Suprapubic skin (tissue), 4 donors: Measurements from ENCODE around the gene JDP2. TPM values are rescaled to one million over a fixed set of nuclear protein-coding genes. Genes with fewer than 3 reads are reported as not detected.
A peak's percentile ranks its signal among the peaks of the same experiment; 100 is the strongest.

Experiments used
- DNase-seq, 2 donors: peaks; one replicate each; pipeline ENCODE4 v3.0.0-alpha.2; 2019; ENCODE audit warnings: low spot score in 2 of 2
- H3K27ac ChIP-seq: fragments of 200-600 bp; sonication (generic); one replicate; pipeline ENCODE4 v1.5.1; 2019
- H3K27me3 ChIP-seq: fragments of 200-600 bp; sonication (generic); one replicate; pipeline ENCODE4 v1.5.1; 2019
- H3K36me3 ChIP-seq: fragments of 200-600 bp; sonication (generic); one replicate; pipeline ENCODE4 v1.5.1; 2019
- H3K4me1 ChIP-seq: fragments of 200-600 bp; sonication (generic); one replicate; pipeline ENCODE4 v1.5.1; 2019
- H3K4me3 ChIP-seq: fragments of 200-600 bp; sonication (generic); one replicate; pipeline ENCODE4 v1.5.1; 2019; ENCODE audit warnings: mild to moderate bottlenecking
- H3K9me3 ChIP-seq: fragments of 200-600 bp; sonication (generic); one replicate; pipeline ENCODE4 v1.5.1; 2019
- EP300 ChIP-seq: sonication (generic); formaldehyde crosslinking; IDR thresholded peaks from one replicate; pipeline ENCODE4 v1.6.1; 2017; ENCODE audit warnings: antibody characterized with exemption
- POLR2A ChIP-seq, 2 donors: fragments of 450-650 bp; IDR thresholded peaks; one replicate each; pipeline ENCODE4 v1.6.1; 2017; ENCODE audit warnings: antibody characterized with exemption in 2 of 2, mild to moderate bottlenecking in 2 of 2, moderate library complexity in 2 of 2
- POLR2AphosphoS5 ChIP-seq, 3 donors: sonication (generic); formaldehyde crosslinking; IDR thresholded peaks; one replicate each; pipeline ENCODE4 v1.6.1; 2017; ENCODE audit warnings: antibody characterized with exemption in 3 of 3
- WGBS: methylation state at CpG from one replicate; pipeline ENCODE4 v1.1.5; 2018; 5-methylcytosine and 5-hydroxymethylcytosine counted together
- total RNA-seq, 4 donors: library from RNA; depleted of rRNA; stranded (reverse); fragments of >200 nt; gene quantifications; one replicate each; pipeline ENCODE4 v1.1.0, GENCODE V29; 2016
- TF ChIP-seq, protein P1 (sequence below), 2 donors: fragments of 200-600 bp in 1 of 2; fragments of 450-650 bp in 1 of 2; sonication (generic) in 1 of 2; IDR thresholded peaks; one replicate each; pipeline ENCODE4 v1.5.1; 2016 to 2019; ENCODE audit warnings: antibody characterized with exemption in 2 of 2, mild to moderate bottlenecking in 1 of 2, moderate library complexity in 1 of 2

The JDP2 gene
- total RNA-seq, 4 donors from 2014 or later = 36.0 to 72.7 (median 50.4) TPM

GRCh38 chr14:75518625-75519024 lies 90.8 kb downstream of the JDP2 start:
- Histone ChIP-seq H3K27me3 (peaks cover 7% of the 10 kb centered on the region), H3K4me3 (no peak overlapping the region), H3K4me1 (peaks cover 20% of the 10 kb centered on the region), H3K36me3 (no peaks in the 10 kb centered on the region), H3K27ac (no peak overlapping the region), H3K9me3 (no peaks in the 10 kb centered on the region)
- WGBS = 72% methylated on average over 4 of the region's 4 CpGs
- no peak for TF ChIP-seq POLR2AphosphoS5 (IDR thresholded peaks at IDR 0.05)
- TF ChIP-seq EP300 = no peak
- TF ChIP-seq POLR2A (IDR thresholded peaks at IDR 0.05) = no peak
- TF ChIP-seq, protein P1, sequence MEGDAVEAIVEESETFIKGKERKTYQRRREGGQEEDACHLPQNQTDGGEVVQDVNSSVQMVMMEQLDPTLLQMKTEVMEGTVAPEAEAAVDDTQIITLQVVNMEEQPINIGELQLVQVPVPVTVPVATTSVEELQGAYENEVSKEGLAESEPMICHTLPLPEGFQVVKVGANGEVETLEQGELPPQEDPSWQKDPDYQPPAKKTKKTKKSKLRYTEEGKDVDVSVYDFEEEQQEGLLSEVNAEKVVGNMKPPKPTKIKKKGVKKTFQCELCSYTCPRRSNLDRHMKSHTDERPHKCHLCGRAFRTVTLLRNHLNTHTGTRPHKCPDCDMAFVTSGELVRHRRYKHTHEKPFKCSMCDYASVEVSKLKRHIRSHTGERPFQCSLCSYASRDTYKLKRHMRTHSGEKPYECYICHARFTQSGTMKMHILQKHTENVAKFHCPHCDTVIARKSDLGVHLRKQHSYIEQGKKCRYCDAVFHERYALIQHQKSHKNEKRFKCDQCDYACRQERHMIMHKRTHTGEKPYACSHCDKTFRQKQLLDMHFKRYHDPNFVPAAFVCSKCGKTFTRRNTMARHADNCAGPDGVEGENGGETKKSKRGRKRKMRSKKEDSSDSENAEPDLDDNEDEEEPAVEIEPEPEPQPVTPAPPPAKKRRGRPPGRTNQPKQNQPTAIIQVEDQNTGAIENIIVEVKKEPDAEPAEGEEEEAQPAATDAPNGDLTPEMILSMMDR (IDR thresholded peaks at IDR 0.05) = no peak
- DNase-seq = no peak

DNA sequence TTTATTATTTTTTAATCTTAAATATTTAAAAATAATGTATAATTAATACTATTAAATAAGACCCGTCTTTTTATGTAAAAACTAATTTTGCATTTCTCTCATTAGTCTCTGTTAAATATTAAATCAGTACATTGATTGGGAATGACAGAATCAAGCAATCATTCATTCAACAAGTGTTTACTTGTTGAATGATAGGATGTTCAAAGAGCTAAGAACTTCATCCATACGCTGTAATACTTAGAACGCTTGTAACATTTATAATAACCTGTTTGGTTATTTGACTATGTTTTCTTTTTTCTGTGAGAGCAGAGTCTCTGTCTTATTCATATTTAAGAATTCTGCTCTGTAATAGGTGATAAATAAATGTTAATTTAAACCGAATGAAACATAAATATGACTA lies 91.6 kb downstream of the JDP2 start:
- 93% methylated on average over 4 of the region's 4 CpGs for WGBS
- TF ChIP-seq POLR2A (IDR thresholded peaks at IDR 0.05) (no peak), POLR2AphosphoS5 (IDR thresholded peaks at IDR 0.05) (no peak), EP300 (no peak)
- TF ChIP-seq, protein P1 (IDR thresholded peaks at IDR 0.05) = no peak
- DNase-seq = no peak

DNA sequence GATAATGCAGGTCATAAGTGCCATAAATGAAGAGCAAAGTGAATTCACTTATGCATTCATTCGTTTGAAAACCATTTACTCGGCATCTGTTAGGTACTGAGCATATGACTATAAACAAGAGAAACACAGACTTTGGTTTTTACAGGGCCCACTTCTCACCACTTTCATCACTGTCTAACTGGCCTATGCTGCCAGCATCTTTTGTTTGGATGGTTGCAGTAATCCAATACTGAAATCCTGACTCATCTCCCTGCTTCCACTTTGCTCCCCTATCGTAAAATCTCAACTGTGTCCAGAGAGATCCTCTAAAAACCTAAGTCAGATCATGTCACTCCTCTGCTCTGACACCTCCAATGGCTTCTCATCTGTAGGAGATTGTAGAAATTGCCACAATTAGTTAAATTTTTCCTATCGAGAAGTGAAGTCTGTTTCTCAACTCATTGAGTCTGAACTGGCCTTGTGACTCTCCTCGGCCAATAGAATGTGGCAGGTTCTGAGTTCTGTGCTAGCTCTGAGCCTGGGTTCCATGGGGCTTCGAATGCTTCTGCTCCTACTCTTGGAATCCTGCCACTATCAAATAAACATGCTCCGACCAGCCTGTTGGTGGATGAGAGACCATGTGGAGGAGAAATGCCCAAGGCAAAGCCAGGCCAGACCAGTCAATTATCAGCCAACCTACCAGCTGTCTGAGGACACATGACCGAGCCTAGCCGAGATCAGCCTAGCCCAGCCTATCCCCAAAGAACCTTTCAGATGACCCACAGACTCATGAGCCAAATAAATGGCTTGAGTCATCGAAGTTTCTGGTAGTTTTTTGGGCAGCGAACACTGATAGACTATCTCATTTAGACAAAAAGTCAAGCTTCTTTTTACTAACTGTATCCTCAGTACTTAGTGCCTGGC lies 92.3 kb downstream of the JDP2 start:
- no peak overlapping the region for H3K4me3 ChIP-seq
- H3K27me3 ChIP-seq = peaks cover 13% of the 10 kb centered on the region
- DNase-seq = no peak
- H3K27ac ChIP-seq = no peak overlapping the region
- H3K36me3 ChIP-seq = no peaks in the 10 kb centered on the region
- H3K4me1 ChIP-seq = peaks cover 14% of the 10 kb centered on the region
- 89% methylated on average over 11 of the region's 11 CpGs for WGBS
- no peaks in the 10 kb centered on the region for H3K9me3 ChIP-seq
- TF ChIP-seq POLR2A (IDR thresholded peaks at IDR 0.05) = no peak
- no peak for TF ChIP-seq POLR2AphosphoS5 (IDR thresholded peaks at IDR 0.05)
- no peak for TF ChIP-seq EP300
- TF ChIP-seq, protein P1 (IDR thresholded peaks at IDR 0.05) = no peak

More for the DNA sequence above, 91.6 kb downstream of the JDP2 start:
- Histone ChIP-seq H3K4me3 (no peak overlapping the region), H3K27me3 (peaks cover 13% of the 10 kb centered on the region), H3K9me3 (no peaks in the 10 kb centered on the region), H3K4me1 (peaks cover 20% of the 10 kb centered on the region), H3K36me3 (no peaks in the 10 kb centered on the region), H3K27ac (no peak overlapping the region)

DNA sequence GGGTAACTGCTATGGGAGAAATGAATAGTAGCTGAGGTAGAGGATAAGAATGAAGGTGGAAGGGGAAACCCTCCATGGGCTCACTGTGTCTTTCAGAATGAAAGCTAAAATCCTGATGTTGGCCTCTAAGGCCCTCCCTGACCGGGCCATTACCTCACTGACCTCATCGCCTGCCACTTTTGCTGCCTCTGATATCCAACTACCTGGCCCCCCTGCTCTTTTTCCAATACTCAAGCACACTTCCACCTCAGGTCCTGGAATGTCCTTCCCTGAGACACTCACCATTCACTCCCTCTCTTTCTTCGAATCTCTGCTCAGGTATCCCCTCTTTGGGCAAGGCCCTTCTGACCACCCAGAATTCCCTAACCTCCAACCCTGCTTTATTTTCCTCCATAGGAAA lies 93.0 kb downstream of the JDP2 start:
- 86% methylated on average over 3 of the region's 3 CpGs for WGBS
- DNase-seq = no peak
- no peak overlapping the region for H3K27ac ChIP-seq
- no peaks in the 10 kb centered on the region for H3K36me3 ChIP-seq
- H3K4me1 ChIP-seq = peaks cover 6% of the 10 kb centered on the region
- peaks cover 9% of the 10 kb centered on the region for H3K27me3 ChIP-seq
- TF ChIP-seq POLR2AphosphoS5 (IDR thresholded peaks at IDR 0.05) = no peak
- no peak for TF ChIP-seq EP300
- TF ChIP-seq, protein P1 (IDR thresholded peaks at IDR 0.05) = no peak
- no peak for TF ChIP-seq POLR2A (IDR thresholded peaks at IDR 0.05)
- no peaks in the 10 kb centered on the region for H3K9me3 ChIP-seq
- H3K4me3 ChIP-seq = no peak overlapping the region

DNA sequence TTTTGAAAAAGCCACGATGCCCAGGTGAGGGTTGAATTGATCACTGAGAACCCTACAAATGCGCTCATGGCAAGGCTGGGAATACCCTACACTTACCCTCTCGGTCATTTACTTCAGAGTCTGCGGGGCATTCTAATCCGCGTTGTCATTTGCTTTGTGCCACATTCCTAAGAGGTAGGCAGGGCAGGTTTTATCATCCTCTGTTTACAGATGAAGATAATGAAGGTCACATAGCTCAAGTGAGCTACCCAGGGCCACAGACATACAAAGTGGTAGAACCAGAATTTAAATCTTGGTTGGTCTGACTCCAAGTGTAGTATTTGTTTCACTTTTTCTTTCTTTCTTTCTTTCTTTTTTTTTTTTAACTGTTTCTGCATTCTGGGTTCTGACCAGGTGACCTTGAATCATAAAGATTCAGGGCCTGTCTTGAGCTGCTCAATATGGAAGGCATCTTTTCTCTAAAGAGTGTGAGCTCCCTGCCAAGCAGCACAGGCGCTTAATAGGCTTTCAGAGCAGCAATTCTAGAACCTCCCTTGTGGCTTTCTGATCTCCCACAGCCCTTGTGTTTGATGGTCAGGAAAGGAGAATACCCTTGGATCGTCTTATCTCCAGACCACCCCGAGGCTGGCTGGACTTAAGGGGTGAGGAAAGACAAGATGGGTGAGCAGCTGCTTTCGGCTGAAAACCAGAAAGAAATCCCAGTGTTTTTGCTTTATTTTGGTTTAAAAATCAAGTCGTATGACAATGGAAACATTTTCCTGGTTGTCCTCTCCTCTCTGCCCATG lies 93.8 kb downstream of the JDP2 start:
- Histone ChIP-seq H3K4me1 (peaks cover 3% of the 10 kb centered on the region), H3K27me3 (peaks cover 9% of the 10 kb centered on the region), H3K4me3 (peak overlapping the region; percentile 42), H3K27ac (no peak overlapping the region), H3K9me3 (no peaks in the 10 kb centered on the region), H3K36me3 (no peaks in the 10 kb centered on the region)
- 54% methylated on average over 11 of the region's 11 CpGs for WGBS
- TF ChIP-seq POLR2A (IDR thresholded peaks at IDR 0.05) (no peak), EP300 (no peak), POLR2AphosphoS5 (IDR thresholded peaks at IDR 0.05) (no peak)
- TF ChIP-seq, protein P1 (IDR thresholded peaks at IDR 0.05) = no peak
- DNase-seq = no peak
